GM19238 (cell line): ENCODE data around the gene PRKAR1B.

Experiments
- DNase-seq: peaks from one replicate; pipeline ENCODE4 v3.0.0; 2011; ENCODE audit warnings: low spot score; ENCODE audit not compliant: insufficient read length

PRKAR1B gene

GRCh38 chr7:572416-573268 is 154.4 kb downstream of the PRKAR1B start:
- DNase-seq: no peak

GRCh38 chr7:571718-572415 is 155.2 kb downstream of the PRKAR1B start:
- DNase-seq: no peak

- no peak for DNase-seq
These were observed 155.9 kb downstream of the PRKAR1B start for GRCh38 chr7:571096-571717.

GRCh38 chr7:570801-571070 is 156.3 kb downstream of the PRKAR1B start:
- DNase-seq: no peak

GRCh38 chr7:569996-570800 is 156.9 kb downstream of the PRKAR1B start:
- DNase-seq: no peak

- no peak for DNase-seq
These were observed 157.8 kb downstream of the PRKAR1B start for GRCh38 chr7:569071-569855.

GRCh38 chr7:568031-568951 is 158.8 kb downstream of the PRKAR1B start:
- DNase-seq: no peak

GRCh38 chr7:567305-567883 is 159.7 kb downstream of the PRKAR1B start:
- DNase-seq: no peak

GRCh38 chr7:566100-566499 is 161.0 kb downstream of the PRKAR1B start:
- no peak for DNase-seq

- no peak for DNase-seq
These were observed 162.8 kb downstream of the PRKAR1B start for GRCh38 chr7:564176-564865.

- no peak for DNase-seq
These were observed 163.4 kb downstream of the PRKAR1B start for GRCh38 chr7:563629-564170.

GRCh38 chr7:562789-563628 is 164.1 kb downstream of the PRKAR1B start:
- DNase-seq: no peak

GRCh38 chr7:562374-562675 is 164.8 kb downstream of the PRKAR1B start:
- DNase-seq: no peak

- DNase-seq: no peak
These were observed 165.3 kb downstream of the PRKAR1B start for GRCh38 chr7:561631-562373.

GRCh38 chr7:560966-561630 is 166.0 kb downstream of the PRKAR1B start:
- no peak for DNase-seq

GRCh38 chr7:559396-559705 is 167.7 kb downstream of the PRKAR1B start:
- no peak for DNase-seq

- no peak for DNase-seq
These were observed 169.6 kb downstream of the PRKAR1B start for GRCh38 chr7:557558-557881.
